ENCODE results near the gene VAV3. TPM values are rescaled to one million over a fixed set of nuclear protein-coding genes. Genes with fewer than 3 reads are reported as not detected.

VAV3 gene
- total RNA-seq, 1 donor from 2014 or later = 1.8 TPM

GRCh38 chr1:107637101-107637500 lies 327.9 kb downstream of the VAV3 start:
- no peak for DNase-seq (ENCODE audit: low spot score, unreplicated experiment)
- Mint-ChIP-seq H3K27ac (no peak overlapping the region), H3K27me3 (no peaks in the 10 kb centered on the region), H3K9me3 (ENCODE audit: low read depth) (no peaks in the 10 kb centered on the region), H3K4me1 (ENCODE audit: low read depth) (peaks cover 2% of the 10 kb centered on the region), H3K36me3 (ENCODE audit: insufficient read depth) (no peaks in the 10 kb centered on the region), H3K4me3 (ENCODE audit: low read depth) (no peak overlapping the region)
- TF ChIP-seq, protein P1, sequence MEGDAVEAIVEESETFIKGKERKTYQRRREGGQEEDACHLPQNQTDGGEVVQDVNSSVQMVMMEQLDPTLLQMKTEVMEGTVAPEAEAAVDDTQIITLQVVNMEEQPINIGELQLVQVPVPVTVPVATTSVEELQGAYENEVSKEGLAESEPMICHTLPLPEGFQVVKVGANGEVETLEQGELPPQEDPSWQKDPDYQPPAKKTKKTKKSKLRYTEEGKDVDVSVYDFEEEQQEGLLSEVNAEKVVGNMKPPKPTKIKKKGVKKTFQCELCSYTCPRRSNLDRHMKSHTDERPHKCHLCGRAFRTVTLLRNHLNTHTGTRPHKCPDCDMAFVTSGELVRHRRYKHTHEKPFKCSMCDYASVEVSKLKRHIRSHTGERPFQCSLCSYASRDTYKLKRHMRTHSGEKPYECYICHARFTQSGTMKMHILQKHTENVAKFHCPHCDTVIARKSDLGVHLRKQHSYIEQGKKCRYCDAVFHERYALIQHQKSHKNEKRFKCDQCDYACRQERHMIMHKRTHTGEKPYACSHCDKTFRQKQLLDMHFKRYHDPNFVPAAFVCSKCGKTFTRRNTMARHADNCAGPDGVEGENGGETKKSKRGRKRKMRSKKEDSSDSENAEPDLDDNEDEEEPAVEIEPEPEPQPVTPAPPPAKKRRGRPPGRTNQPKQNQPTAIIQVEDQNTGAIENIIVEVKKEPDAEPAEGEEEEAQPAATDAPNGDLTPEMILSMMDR (IDR thresholded peaks at IDR 0.05; ENCODE audit: unreplicated experiment) = no peak

DNA sequence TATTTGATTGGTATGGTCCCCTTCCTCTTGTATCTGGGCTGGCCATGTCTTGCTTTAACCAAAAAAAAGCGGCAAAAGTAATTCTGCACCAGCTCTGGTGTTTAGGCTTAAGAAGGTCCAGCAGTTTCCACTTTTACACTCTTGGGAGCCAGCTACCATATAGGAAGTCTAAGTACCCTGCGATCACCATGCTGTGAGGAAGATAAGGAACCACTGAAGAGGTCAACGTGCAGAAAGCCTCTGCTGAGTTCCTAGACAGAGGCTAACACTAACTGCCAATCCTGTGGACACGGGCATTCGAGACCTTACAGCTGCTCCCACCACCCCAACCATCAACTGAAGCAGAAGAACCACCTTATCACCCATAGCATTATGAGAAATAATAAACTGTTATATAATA lies 331.4 kb downstream of the VAV3 start:
- Mint-ChIP-seq H3K9me3 (ENCODE audit: low read depth) (no peaks in the 10 kb centered on the region), H3K4me1 (ENCODE audit: low read depth) (no peaks in the 10 kb centered on the region), H3K4me3 (ENCODE audit: low read depth) (no peak overlapping the region), H3K27ac (no peak overlapping the region), H3K27me3 (no peaks in the 10 kb centered on the region), H3K36me3 (ENCODE audit: insufficient read depth) (no peaks in the 10 kb centered on the region)
- TF ChIP-seq, protein P1 (IDR thresholded peaks at IDR 0.05; ENCODE audit: unreplicated experiment) = no peak
- DNase-seq (ENCODE audit: low spot score, unreplicated experiment) = no peak

GRCh38 chr1:107626073-107626796 lies 338.7 kb downstream of the VAV3 start:
- TF ChIP-seq, protein P1 (IDR thresholded peaks at IDR 0.05; ENCODE audit: unreplicated experiment) = no peak
- Mint-ChIP-seq H3K27me3 (no peaks in the 10 kb centered on the region), H3K4me3 (ENCODE audit: low read depth) (no peak overlapping the region), H3K27ac (no peak overlapping the region), H3K9me3 (ENCODE audit: low read depth) (no peaks in the 10 kb centered on the region), H3K4me1 (ENCODE audit: low read depth) (peaks cover 6% of the 10 kb centered on the region), H3K36me3 (ENCODE audit: insufficient read depth) (no peaks in the 10 kb centered on the region)
- DNase-seq (ENCODE audit: low spot score, unreplicated experiment) = no peak

- Mint-ChIP-seq H3K9me3 (ENCODE audit: low read depth) (no peaks in the 10 kb centered on the region), H3K36me3 (ENCODE audit: insufficient read depth) (no peaks in the 10 kb centered on the region), H3K4me3 (ENCODE audit: low read depth) (no peak overlapping the region), H3K27ac (no peak overlapping the region), H3K27me3 (no peaks in the 10 kb centered on the region), H3K4me1 (ENCODE audit: low read depth) (peaks cover 6% of the 10 kb centered on the region)
- no peak for DNase-seq (ENCODE audit: low spot score, unreplicated experiment)
- TF ChIP-seq, protein P1 (IDR thresholded peaks at IDR 0.05; ENCODE audit: unreplicated experiment) = no peak
These were observed 339.5 kb downstream of the VAV3 start for GRCh38 chr1:107625405-107626029.

DNA sequence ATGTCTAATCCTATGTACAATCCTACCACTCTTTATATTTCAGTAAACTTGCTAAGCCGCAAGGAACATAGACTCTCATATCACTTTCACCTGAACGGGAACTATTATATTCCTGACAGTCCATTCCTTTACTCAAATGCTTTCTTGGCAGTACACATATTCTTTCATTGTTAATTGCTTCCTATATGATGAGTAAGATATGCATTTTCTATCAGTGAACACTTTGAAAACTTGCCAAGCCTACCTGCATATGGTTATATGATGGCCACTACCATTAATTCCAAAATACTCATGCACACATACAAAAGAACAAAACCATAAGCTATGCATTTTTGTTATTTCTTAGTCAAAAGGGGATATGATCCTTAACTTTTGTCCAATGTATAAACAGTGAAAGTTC lies 341.5 kb downstream of the VAV3 start:
- Mint-ChIP-seq H3K27ac (no peak overlapping the region), H3K9me3 (ENCODE audit: low read depth) (no peaks in the 10 kb centered on the region), H3K27me3 (no peaks in the 10 kb centered on the region), H3K36me3 (ENCODE audit: insufficient read depth) (no peaks in the 10 kb centered on the region), H3K4me3 (ENCODE audit: low read depth) (no peak overlapping the region), H3K4me1 (ENCODE audit: low read depth) (peaks cover 5% of the 10 kb centered on the region)
- TF ChIP-seq, protein P1 (IDR thresholded peaks at IDR 0.05; ENCODE audit: unreplicated experiment) = no peak
- no peak for DNase-seq (ENCODE audit: low spot score, unreplicated experiment)

Data from progenitor cell of endocrine pancreas (in vitro differentiated cells).